Liver (tissue), 9 donors: Measurements from ENCODE around the gene MELTF. TPM values are rescaled to one million over a fixed set of nuclear protein-coding genes. Genes with fewer than 3 reads are reported as not detected.

ENCODE experiments used
- DNase-seq: peaks from one replicate; pipeline ENCODE4 v3.0.0-alpha.2; 2017; ENCODE audit warnings: low spot score
- H3K27ac ChIP-seq, 2 donors: one replicate each; pipeline ENCODE4 v1.7.0; 2013; ENCODE audit warnings: inconsistent platforms in 2 of 2, low read length in 2 of 2, control low read depth in 1 of 2, low read depth in 1 of 2, mild to moderate bottlenecking in 1 of 2
- H3K27me3 ChIP-seq, 4 donors: one replicate each; pipeline versions ENCODE4 v1.6.1 to v1.7.0; 2013; ENCODE audit warnings: low read length in 3 of 4, inconsistent platforms in 1 of 4, mild to moderate bottlenecking in 1 of 4, moderate library complexity in 1 of 4; ENCODE audit not compliant: control insufficient read depth in 4 of 4, insufficient read depth in 4 of 4
- H3K36me3 ChIP-seq, 4 donors: one replicate each; pipeline versions ENCODE4 v1.6.1 to v1.7.0; 2013; ENCODE audit warnings: low read length in 3 of 4, mild to moderate bottlenecking in 3 of 4, low read depth in 1 of 4, moderate library complexity in 1 of 4; ENCODE audit not compliant: control insufficient read depth in 4 of 4, insufficient read depth in 3 of 4
- H3K4me1 ChIP-seq, 4 donors: one replicate each; pipeline versions ENCODE4 v1.6.1 to v1.7.0; 2013; ENCODE audit warnings: low read length in 3 of 4, mild to moderate bottlenecking in 3 of 4, moderate library complexity in 1 of 4; ENCODE audit not compliant: control insufficient read depth in 4 of 4, insufficient read depth in 4 of 4
- H3K4me3 ChIP-seq, 3 donors: one replicate each; pipeline versions ENCODE4 v1.6.1 to v1.7.0; 2013; ENCODE audit warnings: low read length in 3 of 3, control low read depth in 1 of 3, low read depth in 1 of 3, mild to moderate bottlenecking in 1 of 3
- H3K9ac ChIP-seq, 2 donors: one replicate each; pipeline ENCODE4 v1.7.0; 2013; ENCODE audit warnings: low read length in 2 of 2, mild to moderate bottlenecking in 2 of 2, moderate library complexity in 2 of 2, control low read depth in 1 of 2, low read depth in 1 of 2
- H3K9me3 ChIP-seq, 4 donors: one replicate each; pipeline versions ENCODE4 v1.6.1 to v1.7.0; 2013; ENCODE audit warnings: low read length in 3 of 4; ENCODE audit not compliant: control insufficient read depth in 4 of 4
- EGR1 ChIP-seq, 2 donors: IDR thresholded peaks; 2 replicates each; pipeline ENCODE4 v1.6.1; 2016 to 2018; ENCODE audit warnings: antibody characterized with exemption in 2 of 2, low read depth in 2 of 2
- FOXA1 ChIP-seq: IDR thresholded peaks from 2 replicates; pipeline ENCODE4 v1.6.1; 2016; ENCODE audit warnings: antibody characterized with exemption
- FOXA2 ChIP-seq: IDR thresholded peaks from 2 replicates; pipeline ENCODE4 v1.6.1; 2016; ENCODE audit warnings: antibody characterized with exemption
- GABPA ChIP-seq, 2 donors: IDR thresholded peaks in 1 of 2; conservative IDR thresholded peaks in 1 of 2; 2 replicates each; pipeline ENCODE4 v1.6.1; 2016; ENCODE audit warnings: antibody characterized with exemption in 2 of 2, mild to moderate bottlenecking in 1 of 2, moderate library complexity in 1 of 2
- HNF4A ChIP-seq, 2 donors: conservative IDR thresholded peaks; 2 replicates each; pipeline ENCODE4 v1.6.1; 2016; ENCODE audit warnings: antibody characterized with exemption in 2 of 2, mild to moderate bottlenecking in 2 of 2
- HNF4G ChIP-seq: IDR thresholded peaks from 2 replicates; pipeline ENCODE4 v1.6.1; 2016; ENCODE audit warnings: antibody characterized with exemption
- JUND ChIP-seq, 2 donors: IDR thresholded peaks; 2 replicates each; pipeline ENCODE4 v1.6.1; 2016; ENCODE audit warnings: antibody characterized with exemption in 2 of 2
- NR2F2 ChIP-seq: IDR thresholded peaks from 2 replicates; pipeline ENCODE4 v1.6.1; 2016; ENCODE audit warnings: antibody characterized with exemption
- RAD21 ChIP-seq, 2 donors: IDR thresholded peaks; 2 replicates each; pipeline ENCODE4 v1.6.1; 2016; ENCODE audit warnings: antibody characterized with exemption in 2 of 2, mild to moderate bottlenecking in 2 of 2
- SP1 ChIP-seq: IDR thresholded peaks from 2 replicates; pipeline ENCODE4 v1.6.1; 2018; ENCODE audit warnings: antibody characterized with exemption, mild to moderate bottlenecking
- TAF1 ChIP-seq: conservative IDR thresholded peaks from 2 replicates; pipeline ENCODE4 v1.6.1; 2016; ENCODE audit warnings: antibody characterized with exemption, mild to moderate bottlenecking
- WGBS: extraction: QIAGEN DNeasy Blood & Tissue Kit; methylation state at CpG from one replicate; pipeline ENCODE4 v1.1.7; 2013; 5-methylcytosine and 5-hydroxymethylcytosine counted together
- polyA plus RNA-seq, 2 donors: library from polyadenylated mRNA; stranded (reverse) in 1 of 2; unstranded in 1 of 2; fragments of 200-250 nt in 1 of 2; fragments of >200 nt in 1 of 2; fragmentation: Nextera tagmentation in 1 of 2; extraction: Ambion mirVana in 1 of 2; gene quantifications; one replicate each; pipeline versions ENCODE4 v1.2.1 to v1.2.3, GENCODE V29; 2013 to 2015
- total RNA-seq, 2 donors: library from RNA; depleted of rRNA; stranded (reverse); fragments of >200 nt; gene quantifications; one replicate each; pipeline ENCODE4 v1.2.3, GENCODE V29; 2014
- TF ChIP-seq, protein P1 (sequence below): fragments of 150-350 bp; IDR thresholded peaks from 2 replicates; pipeline ENCODE4 v1.5.1; 2017; ENCODE audit warnings: improper control_type of control experiment, low read depth, low read length; ENCODE audit not compliant: missing input control
- TF ChIP-seq, protein P2 (sequence below): IDR thresholded peaks from 2 replicates; pipeline ENCODE4 v1.6.1; 2016; ENCODE audit warnings: antibody characterized with exemption
- TF ChIP-seq, protein P3 (sequence below): IDR thresholded peaks from 2 replicates; pipeline ENCODE4 v1.6.1; 2016; ENCODE audit warnings: antibody characterized with exemption
- TF ChIP-seq, protein P4 (sequence below): IDR thresholded peaks from 2 replicates; pipeline ENCODE4 v1.6.1; 2016; ENCODE audit warnings: antibody characterized with exemption
- donor health status: healthy.
- donor health status: healthy.
- donor health status: healthy.
- donor health status: healthy.
- donor health status: healthy.

MELTF gene
- total and polyA plus RNA-seq, 4 donors = 0.14 to 1.2 (median 1.0) TPM

DNA sequence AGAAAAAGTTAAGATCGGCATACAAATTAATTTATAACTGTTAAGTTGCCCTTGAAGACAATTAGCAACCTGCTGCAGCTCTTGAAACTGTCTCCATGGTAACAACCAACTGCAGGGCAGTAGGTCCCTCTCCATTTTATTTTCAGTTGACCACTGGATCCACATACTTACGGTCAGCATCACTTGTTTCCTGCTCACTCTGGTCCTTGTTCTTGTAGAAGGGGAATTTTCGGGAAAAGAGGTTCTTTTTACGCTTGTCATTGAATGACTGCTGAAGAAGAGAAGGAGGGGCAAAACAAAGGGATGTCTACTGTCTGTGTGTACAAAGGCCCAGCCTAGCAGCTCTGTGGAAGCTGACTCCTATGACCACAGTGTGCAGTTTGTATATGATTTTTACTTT is 46.8 kb upstream of the MELTF start (continued):
- no peak for TF ChIP-seq NR2F2

DNA sequence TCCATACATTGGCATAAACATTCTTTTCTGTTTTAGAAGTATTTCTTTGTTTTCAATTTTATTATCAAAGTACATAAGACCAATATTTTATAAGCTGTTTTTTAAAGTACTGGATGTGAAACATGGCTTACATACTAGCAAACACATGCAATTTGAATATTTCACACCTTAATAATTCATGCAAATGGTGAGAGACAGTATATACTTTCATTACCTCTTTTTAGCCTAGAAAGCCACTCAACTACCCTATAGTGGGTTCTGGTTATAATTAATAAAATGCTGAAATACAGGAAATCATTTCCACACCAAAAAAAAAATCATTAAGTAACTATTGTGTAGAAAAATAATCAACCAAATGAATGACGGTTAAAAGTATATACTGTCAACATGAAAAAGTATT is 38.5 kb upstream of the MELTF start:
- Histone ChIP-seq H3K9ac (no peak overlapping the region), H3K27ac (no peak overlapping the region), H3K27me3 (no peaks in the 10 kb centered on the region), H3K4me3 (no peak overlapping the region), H3K36me3 (peaks cover 0 to 13% (median 11%) of the 10 kb centered on the region in 4 donors), H3K4me1 (no peaks in the 10 kb centered on the region), H3K9me3 (no peaks in the 10 kb centered on the region)
- no peak for TF ChIP-seq HNF4G
- no peak for TF ChIP-seq EGR1 (IDR thresholded peaks at IDR 0.05; ENCODE audit: low read depth in 2 of 2)
- TF ChIP-seq RAD21 (IDR thresholded peaks at IDR 0.05) = no peak
- TF ChIP-seq SP1 = no peak
- TF ChIP-seq, protein P1, sequence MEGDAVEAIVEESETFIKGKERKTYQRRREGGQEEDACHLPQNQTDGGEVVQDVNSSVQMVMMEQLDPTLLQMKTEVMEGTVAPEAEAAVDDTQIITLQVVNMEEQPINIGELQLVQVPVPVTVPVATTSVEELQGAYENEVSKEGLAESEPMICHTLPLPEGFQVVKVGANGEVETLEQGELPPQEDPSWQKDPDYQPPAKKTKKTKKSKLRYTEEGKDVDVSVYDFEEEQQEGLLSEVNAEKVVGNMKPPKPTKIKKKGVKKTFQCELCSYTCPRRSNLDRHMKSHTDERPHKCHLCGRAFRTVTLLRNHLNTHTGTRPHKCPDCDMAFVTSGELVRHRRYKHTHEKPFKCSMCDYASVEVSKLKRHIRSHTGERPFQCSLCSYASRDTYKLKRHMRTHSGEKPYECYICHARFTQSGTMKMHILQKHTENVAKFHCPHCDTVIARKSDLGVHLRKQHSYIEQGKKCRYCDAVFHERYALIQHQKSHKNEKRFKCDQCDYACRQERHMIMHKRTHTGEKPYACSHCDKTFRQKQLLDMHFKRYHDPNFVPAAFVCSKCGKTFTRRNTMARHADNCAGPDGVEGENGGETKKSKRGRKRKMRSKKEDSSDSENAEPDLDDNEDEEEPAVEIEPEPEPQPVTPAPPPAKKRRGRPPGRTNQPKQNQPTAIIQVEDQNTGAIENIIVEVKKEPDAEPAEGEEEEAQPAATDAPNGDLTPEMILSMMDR = no peak
- DNase-seq = no peak
- 96% methylated on average over 1 of the region's 1 CpG for WGBS

DNA sequence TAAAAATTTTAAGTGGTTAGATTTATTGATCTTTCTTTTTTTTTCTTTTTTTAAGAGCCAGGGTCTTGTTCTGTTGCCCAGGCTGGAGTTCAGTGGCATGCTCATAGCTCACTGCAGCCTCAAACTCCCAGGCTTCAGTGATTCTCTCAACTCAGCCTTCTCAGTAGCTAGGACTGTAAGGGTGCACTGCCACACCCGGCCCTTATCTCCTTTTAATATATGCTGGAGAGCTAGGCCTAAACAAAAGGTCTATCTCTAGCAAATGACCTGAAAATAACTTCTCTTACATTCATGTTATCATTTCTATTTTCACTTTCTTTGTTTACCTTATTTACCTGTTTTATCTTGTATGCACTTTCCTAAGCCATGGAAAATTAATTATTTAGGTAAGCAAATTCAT is 35.2 kb upstream of the MELTF start:
- no peak overlapping the region for H3K4me3 ChIP-seq
- TF ChIP-seq, protein P2, sequence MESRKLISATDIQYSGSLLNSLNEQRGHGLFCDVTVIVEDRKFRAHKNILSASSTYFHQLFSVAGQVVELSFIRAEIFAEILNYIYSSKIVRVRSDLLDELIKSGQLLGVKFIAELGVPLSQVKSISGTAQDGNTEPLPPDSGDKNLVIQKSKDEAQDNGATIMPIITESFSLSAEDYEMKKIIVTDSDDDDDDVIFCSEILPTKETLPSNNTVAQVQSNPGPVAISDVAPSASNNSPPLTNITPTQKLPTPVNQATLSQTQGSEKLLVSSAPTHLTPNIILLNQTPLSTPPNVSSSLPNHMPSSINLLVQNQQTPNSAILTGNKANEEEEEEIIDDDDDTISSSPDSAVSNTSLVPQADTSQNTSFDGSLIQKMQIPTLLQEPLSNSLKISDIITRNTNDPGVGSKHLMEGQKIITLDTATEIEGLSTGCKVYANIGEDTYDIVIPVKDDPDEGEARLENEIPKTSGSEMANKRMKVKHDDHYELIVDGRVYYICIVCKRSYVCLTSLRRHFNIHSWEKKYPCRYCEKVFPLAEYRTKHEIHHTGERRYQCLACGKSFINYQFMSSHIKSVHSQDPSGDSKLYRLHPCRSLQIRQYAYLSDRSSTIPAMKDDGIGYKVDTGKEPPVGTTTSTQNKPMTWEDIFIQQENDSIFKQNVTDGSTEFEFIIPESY = no peak
- TF ChIP-seq, protein P3, sequence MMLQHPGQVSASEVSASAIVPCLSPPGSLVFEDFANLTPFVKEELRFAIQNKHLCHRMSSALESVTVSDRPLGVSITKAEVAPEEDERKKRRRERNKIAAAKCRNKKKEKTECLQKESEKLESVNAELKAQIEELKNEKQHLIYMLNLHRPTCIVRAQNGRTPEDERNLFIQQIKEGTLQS = no peak
- TF ChIP-seq RAD21 (IDR thresholded peaks at IDR 0.05) (no peak), GABPA (IDR thresholded peaks at IDR 0.05 in 1 of 2, conservative IDR thresholded peaks at IDR 0.05 in 1 of 2) (no peak), TAF1 (no peak), JUND (IDR thresholded peaks at IDR 0.05) (no peak), NR2F2 (no peak), EGR1 (IDR thresholded peaks at IDR 0.05; ENCODE audit: low read depth in 2 of 2) (no peak), SP1 (no peak), HNF4G (no peak), HNF4A (conservative IDR thresholded peaks at IDR 0.05) (no peak), FOXA2 (no peak), FOXA1 (no peak)
- TF ChIP-seq, protein P1 = no peak
- TF ChIP-seq, protein P4, sequence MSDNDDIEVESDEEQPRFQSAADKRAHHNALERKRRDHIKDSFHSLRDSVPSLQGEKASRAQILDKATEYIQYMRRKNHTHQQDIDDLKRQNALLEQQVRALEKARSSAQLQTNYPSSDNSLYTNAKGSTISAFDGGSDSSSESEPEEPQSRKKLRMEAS = no peak
- no peak overlapping the region for H3K9ac ChIP-seq
- DNase-seq = no peak
- no peaks in the 10 kb centered on the region for H3K9me3 ChIP-seq
- no peak overlapping the region for H3K27ac ChIP-seq
- WGBS = 97% methylated on average over 1 of the region's 1 CpG
- no peaks in the 10 kb centered on the region for H3K4me1 ChIP-seq
- no peaks in the 10 kb centered on the region for H3K27me3 ChIP-seq
- peaks cover 0 to 24% (median 10%) of the 10 kb centered on the region in 4 donors for H3K36me3 ChIP-seq
